ENCODE results near the gene ATP2B2. TPM values are rescaled to one million over a fixed set of nuclear protein-coding genes. Genes with fewer than 3 reads are reported as not detected.

ATP2B2 gene
- total RNA-seq, 1 experiment from 2014 or later, result not detected

- Histone ChIP-seq H3K79me2 (ENCODE audit: insufficient read depth, low read length) (no peaks in the 10 kb centered on the region), H4K20me1 (ENCODE audit: insufficient read depth) (no peaks in the 10 kb centered on the region), H3K4me2 (ENCODE audit: low read length) (no peak overlapping the region), H3K4me1 (ENCODE audit: control insufficient read depth in 1 of 2, insufficient read depth in 2 of 2, low read length in 2 of 2) (no peaks in the 10 kb centered on the region), H3K9me3 (ENCODE audit: control insufficient read depth in 1 of 2, insufficient read depth in 1 of 2, low read depth in 1 of 2, low read length in 2 of 2) (no peaks in the 10 kb centered on the region), H2AFZ (ENCODE audit: low read depth, low read length, poor library complexity, severe bottlenecking) (no peak overlapping the region), H3K9me2 (ENCODE audit: insufficient read depth) (no peaks in the 10 kb centered on the region), H3K36me3 (ENCODE audit: control insufficient read depth in 1 of 2, insufficient read depth in 2 of 2, low read length in 2 of 2) (no peaks in the 10 kb centered on the region), H3K9ac (ENCODE audit: low read length) (no peak overlapping the region), H3K27ac (ENCODE audit: low read depth, low read length) (no peak overlapping the region), H3K4me3 (replicated peaks in 1 of 2; ENCODE audit: low read depth in 1 of 2, low read length in 2 of 2) (no peak overlapping the region), H3K27me3 (ENCODE audit: insufficient read depth, low read length) (peaks cover 6% of the 10 kb centered on the region; the same call in 1 of the 2 replicates)
- no TSS peak for BruUV-seq (replicated peaks)
- ATAC-seq (no peak), DNase-seq (ENCODE audit: low read depth, low spot score) (no peak)
- POLR2A ChIA-PET, result no interaction called here
- CTCF ChIA-PET, result no interaction called here
- RAD21 ChIA-PET (ENCODE audit: low non-redundant PET in 1 of 2, low total read pairs in 2 of 2, uncharacterized antibody in 2 of 2, unreplicated experiment in 2 of 2), result no interaction called here
- intact Hi-C loops (cut with micrococcal nuclease), result no loop called here
- no peak for TF ChIP-seq ZFX (IDR thresholded peaks at IDR 0.05)
- no peak for TF ChIP-seq CEBPB (IDR thresholded peaks at IDR 0.05; ENCODE audit: low read depth)
- TF ChIP-seq ATF3 (IDR thresholded peaks at IDR 0.05), result no peak
- no peak for TF ChIP-seq CTCF (IDR thresholded peaks at IDR 0.05 in 2 of 3, conservative IDR thresholded peaks at IDR 0.05 in 1 of 3; ENCODE audit: borderline replicate concordance in 1 of 3, insufficient read depth in 1 of 3, low read depth in 2 of 3, low read length in 2 of 3)
- TF ChIP-seq POLR2A (IDR thresholded peaks at IDR 0.05; ENCODE audit: borderline replicate concordance, extremely low read depth, insufficient read depth, insufficient read length), result no peak
- TF ChIP-seq ZNF274 (IDR thresholded peaks at IDR 0.05; ENCODE audit: low read depth, low read length), result no peak
- no peak for TF ChIP-seq EZH2 (IDR thresholded peaks at IDR 0.05)
- no peak for TF ChIP-seq SIN3A (IDR thresholded peaks at IDR 0.05; ENCODE audit: low read depth)
- TF ChIP-seq POLR2AphosphoS5 (IDR thresholded peaks at IDR 0.05; ENCODE audit: low read depth, low read length), result no peak
- no peak for TF ChIP-seq REST (IDR thresholded peaks at IDR 0.05; ENCODE audit: low read depth)
- no peak for TF ChIP-seq EGR1 (IDR thresholded peaks at IDR 0.05; ENCODE audit: low read depth)
- no peak for TF ChIP-seq FOSL1 (IDR thresholded peaks at IDR 0.05; ENCODE audit: low read depth)
- TF ChIP-seq ELF1 (IDR thresholded peaks at IDR 0.05; ENCODE audit: borderline replicate concordance, low read depth), result no peak
- TF ChIP-seq MAX (IDR thresholded peaks at IDR 0.05), result no peak
Observed at GRCh38 chr3:10532939-10533736, 27.8 kb upstream of the ATP2B2 start.

Measured in HCT116 (cell line).